COLO829 (cell line): ENCODE results near the gene CRADD.
"Not testable (repeated sequence)": the region's sequence is repeated elsewhere in the genome, so short reads cannot be mapped to it uniquely, and the experiment has no call there.

Experiments used
- DNase-seq: peaks from one replicate; pipeline ENCODE4 v3.0.0; 2012; ENCODE audit warnings: low spot score

CRADD gene

DNA sequence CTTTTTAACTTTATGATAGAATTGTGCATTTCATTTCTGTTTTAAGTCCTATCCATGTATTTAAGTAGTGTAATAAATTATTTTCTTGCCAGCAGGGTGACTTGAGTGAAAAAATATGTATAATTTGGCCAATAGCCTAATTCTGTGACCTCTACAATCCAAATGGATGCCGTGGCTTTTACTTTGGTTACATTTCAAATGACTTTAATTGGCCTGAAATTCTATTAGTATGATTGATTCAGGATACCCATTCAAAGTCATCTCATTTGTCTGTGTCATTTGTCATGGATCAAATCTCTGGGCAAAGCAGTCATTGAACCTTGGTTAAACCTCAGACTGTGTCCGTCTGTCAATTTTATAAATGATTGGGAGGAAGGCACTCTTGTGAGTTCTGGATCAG, 29.6 kb downstream of the CRADD start:
- DNase-seq = no peak

DNA sequence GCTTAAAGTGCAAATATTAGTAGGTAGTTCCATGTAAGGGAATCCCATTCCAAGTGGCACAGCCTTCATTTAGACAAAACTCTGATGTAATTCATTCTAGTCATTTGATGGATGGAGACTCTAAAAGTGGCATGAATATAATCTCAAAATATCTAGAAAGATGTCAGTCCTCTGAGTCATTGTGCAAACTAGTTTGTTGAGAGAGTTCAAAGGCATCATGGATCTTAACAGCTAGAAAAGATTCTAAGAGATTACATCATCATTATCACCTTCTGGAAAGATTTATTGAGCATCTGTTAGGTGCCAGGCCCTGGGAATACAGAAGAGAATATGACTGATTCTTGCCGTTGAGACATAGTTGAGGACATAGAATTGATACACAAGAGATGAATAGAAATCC, 30.7 kb downstream of the CRADD start:
- no peak for DNase-seq

DNA sequence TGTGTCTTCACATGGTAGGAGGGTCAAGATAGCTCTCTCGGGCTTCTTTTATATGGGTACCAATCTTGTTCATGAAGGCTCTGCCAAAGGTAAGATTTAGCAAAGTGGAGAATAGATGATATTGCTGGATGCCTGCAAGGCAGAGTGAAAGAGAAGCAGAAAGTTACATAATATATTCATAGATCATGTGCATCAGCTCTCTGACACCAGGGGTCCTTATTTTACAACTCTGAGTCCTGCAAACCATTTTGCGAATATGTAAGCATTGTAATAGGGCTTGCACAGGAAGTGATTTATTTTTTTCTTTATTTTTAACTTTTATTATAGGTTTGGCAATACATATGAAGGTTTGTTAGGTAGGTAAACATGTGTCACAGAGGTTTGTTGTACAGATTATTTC, 31.8 kb downstream of the CRADD start:
- no peak for DNase-seq

DNA sequence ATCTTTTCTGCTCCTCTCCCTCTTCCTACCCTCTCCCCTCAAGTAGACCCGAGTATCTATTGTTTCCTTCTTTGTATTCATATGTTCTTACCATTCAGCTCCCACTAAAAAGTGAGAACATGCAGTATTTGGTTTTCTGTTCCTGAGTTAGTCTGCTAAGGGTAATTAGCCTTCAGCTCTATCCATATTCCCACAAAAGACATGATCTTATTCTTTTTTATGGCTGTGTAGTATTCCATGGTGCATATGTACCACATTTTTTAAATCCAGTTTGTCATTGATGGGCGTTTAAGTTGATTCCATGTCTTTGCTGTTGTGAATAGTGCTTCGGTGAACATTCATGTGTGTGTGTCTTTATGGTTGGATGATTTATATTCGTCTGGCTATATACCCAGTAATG, 32.2 kb downstream of the CRADD start:
- no peak for DNase-seq

DNA sequence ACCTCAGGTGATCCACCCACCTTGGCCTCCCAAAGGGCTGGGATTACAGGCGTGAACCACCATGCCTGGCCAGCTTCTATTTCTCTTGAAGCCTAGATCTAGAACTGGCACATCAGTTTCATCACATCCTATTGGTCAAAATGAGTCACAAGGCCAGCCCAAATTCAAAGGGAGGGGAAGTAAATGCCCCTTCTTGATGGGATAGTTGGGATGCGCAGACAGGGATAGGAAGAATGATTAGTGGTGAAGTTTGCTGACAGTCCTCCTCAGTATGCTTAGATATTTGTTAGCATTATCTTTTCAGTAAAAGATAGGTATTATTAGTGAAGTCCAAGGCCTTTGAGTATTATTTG, 33.4 kb downstream of the CRADD start:
- DNase-seq = no peak

DNA sequence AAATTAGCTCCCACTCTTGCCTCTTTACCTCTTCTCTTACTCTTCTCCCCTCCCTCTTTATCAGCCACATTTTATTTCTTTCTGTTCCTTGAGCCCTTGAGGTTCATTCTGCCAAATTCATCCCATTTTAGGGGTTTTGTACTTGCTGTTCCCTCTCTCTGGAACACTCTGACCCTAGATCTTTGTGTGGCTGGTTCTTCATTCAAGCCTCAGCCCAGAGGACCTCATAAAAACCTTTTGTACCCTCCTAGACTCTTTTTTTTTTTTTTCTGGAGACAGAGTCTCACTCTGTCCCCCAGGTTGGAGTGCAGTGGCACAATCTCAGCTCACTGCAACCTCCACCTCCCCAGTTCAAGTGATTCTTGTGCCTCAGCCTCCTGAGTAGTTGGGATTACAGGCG, 34.3 kb downstream of the CRADD start:
- not testable (repeated sequence) for DNase-seq

DNA sequence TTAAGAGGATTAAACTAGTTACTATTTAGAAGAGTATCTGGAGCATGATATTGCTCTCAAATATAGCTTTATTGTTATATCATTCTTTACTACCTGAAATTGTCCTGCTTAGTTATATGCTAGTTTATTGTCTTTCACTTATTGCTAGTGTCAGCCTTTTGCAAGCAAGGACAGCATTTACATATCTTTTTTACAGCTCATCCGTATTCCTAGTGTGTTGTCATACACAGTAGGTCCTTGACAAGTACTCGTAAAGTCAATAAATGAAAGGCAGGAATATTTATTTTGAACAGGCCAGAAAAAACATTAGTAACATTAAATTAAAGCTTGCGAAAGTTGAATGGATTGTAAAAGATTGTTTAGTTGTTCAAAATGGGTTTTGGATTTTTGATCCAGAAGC, 35.0 kb downstream of the CRADD start:
- no peak for DNase-seq

DNA sequence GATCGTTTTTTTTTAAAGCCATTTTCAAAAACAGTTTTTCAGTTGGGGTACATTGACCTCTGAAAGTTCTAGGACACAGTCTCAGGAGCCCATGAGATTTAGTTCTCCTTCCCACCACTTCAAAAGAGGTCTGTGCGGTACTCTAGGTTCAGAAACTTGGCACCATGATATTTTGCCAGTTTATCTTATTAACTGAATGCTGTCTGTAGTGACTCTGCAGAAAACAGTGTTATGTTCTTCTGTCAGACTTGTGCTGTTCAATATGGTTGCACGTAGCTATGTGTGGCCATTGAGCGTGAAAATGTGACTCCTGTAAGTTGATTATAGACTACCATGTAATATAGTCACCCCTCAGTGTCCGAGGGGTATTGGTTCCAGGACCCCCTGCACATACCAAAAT, 35.9 kb downstream of the CRADD start:
- no peak for DNase-seq

DNA sequence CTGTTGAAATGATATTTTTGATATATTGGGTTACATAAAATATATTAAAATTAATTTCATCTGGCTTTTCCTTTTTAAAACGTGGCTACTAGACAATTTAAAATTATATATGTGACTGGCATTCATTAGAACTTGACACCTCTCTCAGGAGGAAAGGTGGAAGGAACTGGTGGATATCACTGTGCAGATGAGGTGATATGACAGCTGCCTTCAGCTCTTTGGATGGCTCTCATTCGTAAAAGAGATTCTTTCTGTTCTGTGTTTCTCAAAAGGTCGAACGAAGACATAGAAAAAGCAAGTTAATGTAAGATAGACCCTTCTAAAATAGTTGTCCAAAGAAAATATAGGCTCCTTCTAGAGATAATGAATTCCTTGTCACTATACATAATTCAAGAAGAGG, 36.6 kb downstream of the CRADD start:
- DNase-seq = no peak

DNA sequence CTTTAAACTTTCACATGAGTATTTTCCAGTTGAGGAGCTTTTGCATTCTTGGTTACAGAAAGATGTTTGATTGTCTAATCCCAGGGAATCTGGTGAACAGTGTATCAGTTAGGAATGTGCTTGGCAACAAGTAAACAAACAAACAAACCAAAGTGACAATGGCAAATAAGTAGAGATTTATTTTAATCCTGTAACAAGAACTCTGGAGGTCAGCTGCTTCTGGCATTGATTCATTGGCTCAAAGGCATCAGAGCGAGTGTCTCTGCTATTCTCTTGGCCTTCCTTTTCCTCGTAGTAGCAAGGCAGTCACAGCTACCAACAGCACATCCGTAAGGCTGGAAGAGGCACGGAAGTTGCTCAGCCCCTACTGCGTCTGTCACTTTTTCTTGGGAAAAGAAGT, 37.2 kb downstream of the CRADD start:
- no peak for DNase-seq

DNA sequence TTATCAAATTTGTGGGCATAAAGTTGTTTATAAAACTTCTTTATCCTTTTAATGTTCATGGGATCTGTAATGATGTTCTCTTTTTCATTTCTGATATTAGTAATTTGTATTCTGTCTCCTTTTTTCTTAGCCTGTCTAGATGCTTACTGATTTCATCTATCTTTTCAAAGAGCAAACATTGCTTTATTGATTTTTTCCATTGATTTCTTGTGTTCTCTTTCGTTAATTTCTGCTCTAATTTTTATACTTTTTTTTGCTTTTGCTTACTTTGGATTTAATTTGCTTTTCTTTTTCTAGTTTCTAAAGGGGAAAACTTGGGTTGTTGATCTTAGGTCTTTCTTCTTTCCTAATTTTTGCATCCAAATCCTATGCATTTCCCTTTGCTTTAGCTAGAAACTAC, 42.5 kb downstream of the CRADD start:
- no peak for DNase-seq

DNA sequence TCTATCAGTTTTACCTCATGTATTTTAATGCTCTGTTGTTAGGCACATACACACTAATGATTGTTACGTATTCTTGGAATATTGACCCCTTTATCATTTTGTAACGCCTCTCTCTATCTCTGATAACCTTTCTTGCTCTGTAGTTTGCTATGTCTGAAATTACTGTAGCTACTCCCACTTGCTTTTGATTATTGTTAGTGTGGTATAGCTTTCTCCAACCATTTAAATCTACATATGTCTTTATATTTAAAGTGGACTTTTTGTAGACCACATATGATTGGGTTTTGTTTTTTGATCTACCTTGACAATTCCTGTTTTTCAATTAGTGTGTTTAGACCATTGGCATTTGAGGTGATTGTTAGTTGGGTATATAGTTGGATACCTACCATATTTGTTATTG, 43.4 kb downstream of the CRADD start:
- no peak for DNase-seq

DNA sequence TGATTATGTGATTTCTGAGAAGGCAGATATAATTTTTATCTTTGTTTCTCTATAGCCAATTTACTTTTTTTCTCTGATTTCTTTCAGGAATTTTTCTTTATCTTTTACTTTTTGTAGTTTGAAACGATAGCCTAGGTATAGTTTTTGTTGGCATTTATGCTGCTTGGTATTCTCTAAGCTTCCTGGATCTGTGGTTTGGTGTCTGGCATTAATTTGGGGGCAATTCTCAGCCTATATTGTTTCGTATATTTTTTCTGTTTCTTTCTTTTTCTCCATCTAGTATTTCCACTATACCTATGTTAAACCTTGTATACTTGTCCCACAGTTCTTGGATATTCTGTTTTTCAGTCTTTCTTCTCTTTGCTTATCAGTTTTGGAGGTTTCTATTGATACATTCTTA, 45.0 kb downstream of the CRADD start:
- no peak for DNase-seq

DNA sequence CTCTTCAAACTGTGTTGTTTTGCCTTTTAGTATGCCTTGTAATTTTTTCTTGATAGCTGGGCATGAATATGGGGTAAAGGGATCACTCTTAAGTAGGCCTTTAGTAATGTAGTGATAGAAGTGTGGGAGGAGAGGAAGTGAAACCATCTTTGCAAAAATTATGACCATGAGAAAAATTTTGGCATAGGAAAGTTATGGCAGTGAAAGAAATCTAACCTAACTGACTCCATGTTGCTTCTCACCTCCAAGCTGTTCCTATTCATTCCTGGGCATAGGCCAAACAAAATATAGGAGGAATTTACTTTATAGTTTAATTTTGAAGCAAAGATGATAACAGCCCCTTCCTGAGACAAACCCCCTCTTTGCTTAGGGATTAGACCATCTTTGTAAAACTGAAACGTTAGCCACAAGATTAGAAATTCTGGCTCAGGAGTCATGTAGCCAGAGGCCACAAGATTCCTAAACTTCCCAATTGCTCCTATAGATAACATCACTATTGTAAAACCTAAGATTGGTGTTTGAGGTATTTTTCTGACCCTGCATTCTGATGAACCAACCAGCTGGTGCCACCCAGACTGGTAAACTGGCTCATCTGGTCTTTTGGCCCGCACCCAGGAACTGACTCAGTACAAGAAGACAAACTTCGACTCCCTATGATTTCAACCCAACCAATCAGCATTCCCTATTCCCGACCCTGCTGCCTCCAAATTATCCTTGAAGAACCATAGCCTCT, 45.8 kb downstream of the CRADD start:
- no peak for DNase-seq

DNA sequence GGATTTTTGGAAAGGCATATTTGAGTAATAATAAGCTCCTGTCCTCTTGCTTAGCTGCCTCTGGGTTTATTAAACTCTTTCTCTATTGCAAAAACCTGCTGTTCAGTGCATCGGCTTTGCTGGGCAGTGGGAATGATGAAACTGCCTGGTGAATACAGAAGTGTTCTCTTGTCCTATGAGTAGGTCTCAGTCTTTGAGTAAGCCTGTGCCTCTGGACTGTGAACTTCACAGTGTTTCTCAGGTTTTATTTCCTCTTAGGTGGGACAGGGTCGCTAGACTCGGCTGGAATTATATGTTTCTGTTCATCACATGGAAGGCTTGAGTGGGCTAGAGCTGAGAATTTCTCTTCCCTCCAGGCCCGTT, 46.4 kb downstream of the CRADD start:
- no peak for DNase-seq

DNA sequence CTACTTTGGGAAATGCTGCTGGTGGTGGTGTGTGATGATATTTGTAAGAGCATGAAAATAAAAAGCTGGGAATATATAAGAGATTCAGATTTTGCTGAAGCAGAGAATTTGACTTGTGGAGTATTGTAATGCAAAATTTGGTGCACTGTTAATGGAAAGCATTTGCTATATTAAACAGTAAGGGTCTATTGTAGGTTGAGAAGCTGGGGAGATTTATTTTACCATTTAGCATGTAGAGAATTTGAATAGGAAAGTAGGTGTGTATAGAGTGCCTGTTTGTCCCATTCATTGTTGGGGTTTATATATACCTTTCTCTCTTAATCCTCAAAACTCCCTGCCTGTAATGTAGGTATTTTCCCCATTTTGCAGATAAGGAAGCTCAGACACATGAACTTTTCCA, 48.4 kb downstream of the CRADD start:
- DNase-seq = no peak

DNA sequence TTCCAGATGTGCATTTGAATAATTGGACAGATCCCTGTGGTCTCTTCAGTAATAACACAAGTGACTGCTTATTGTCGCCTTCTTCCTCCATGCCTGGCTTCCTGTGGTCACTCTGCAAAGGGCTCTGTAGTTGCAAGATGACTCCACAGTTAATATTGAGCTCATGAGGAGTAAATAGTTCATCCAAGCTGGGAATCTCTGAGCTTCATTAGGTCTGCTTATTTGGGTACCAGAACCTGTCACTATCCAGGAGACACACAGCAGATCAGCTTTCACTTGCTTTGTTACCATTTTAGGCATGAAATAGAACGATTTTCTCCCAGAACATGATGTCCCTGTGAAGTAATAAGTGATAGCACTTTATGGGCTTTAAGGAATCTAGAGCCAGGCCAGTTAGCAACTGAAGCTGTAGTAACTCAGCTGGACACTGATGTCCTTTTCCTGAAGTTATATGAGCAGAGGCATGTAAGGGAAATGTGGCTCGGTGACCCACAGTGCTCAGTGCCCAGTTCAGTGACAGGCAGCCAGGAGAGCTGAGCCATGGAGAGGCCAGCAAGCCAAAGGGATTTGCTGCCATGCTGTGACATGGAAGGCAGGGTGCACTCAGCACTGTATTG, 50.1 kb downstream of the CRADD start:
- DNase-seq = no peak

DNA sequence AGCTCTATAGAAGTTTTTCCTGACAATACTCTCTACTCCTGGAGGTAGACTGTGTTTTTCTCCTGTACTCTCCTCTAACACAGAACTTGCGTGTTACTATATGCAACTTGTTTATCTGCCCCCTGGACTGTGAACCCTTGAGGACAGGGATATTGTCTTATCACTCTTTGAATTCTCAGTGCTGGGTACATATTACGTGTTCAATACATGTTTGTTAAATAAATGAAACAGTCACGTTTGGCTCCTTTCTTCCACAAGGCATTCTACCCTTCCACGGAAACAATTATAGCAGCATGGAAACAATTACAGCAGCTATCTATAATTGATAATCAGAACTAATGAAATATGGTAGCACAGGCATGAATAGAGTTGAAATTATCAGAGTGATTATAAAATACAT, 50.7 kb downstream of the CRADD start:
- no peak for DNase-seq

DNA sequence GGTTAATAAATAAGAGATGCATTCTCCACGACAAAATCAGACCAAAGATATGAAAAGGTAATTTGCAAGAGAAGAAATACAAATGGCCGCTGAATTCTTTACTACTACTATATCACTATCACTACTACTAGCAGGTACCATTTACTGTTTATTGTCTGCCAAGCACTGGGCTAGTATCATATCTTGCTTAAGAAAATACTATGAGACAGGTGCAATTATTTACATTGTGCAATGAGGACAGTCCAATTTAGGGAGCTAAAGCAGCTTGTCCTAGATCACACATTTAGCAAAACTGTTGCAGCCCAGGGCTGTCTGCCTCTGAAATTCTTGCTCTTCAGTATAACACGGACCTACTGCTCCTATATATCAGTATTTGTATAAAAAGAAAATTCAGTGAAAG, 52.8 kb downstream of the CRADD start:
- no peak for DNase-seq

DNA sequence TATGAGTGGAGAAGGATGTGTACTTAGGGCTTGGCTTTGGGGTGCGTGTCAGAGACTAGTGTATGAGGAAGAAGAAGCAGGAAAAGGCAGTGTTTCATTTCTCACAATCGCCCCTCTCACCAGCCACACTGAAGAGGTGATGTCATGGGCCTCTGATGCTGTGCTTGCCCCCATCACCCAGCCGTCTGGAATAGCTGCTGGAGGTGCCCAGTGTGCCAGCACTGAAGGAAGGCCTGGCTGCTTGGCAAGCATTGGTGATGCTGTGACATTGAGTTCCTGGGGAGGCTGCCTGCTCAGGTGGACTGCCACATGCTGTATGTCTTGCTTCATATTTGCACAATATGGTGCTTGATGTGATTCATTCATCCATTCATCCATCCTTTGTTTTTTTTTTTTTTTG, 56.2 kb downstream of the CRADD start:
- no peak for DNase-seq

DNA sequence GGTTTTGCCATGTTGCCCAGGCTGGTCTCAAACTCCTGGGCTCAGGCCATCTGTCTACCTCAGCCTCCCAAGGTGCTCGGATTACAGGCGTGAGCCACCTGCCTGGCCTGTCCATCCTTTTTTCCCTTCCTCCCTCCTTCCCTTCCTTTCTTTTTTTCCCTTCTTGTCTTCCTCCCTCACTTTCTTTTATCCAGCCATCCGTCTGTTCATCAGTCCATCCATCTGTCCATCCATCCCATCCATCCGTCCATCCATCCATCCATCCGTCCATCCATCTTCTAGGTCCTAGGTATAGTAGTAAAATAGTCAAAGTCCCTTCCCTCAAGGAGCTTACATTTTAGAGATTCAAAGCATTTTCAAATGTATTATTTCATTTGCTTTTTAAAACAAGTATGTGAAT, 56.8 kb downstream of the CRADD start:
- no peak for DNase-seq

DNA sequence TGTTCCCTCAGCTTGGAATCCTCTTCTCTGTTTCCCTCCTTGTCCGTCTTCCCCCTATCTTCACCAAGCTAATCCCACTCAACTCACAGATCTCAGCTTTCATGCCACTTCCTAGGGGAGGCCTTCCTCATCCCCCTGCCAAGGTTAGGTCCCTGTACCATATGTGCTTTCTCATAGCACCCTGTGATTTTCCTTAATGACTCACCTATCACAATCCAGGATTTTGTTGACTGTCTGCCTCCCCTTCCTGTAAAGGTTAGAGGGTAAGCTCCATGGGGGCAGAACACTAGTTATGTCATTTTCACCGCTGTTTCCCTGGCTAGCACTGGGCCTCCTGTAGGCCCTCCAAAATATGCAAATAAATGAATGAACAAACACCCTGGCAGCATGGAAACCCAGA, 57.6 kb downstream of the CRADD start:
- no peak for DNase-seq

DNA sequence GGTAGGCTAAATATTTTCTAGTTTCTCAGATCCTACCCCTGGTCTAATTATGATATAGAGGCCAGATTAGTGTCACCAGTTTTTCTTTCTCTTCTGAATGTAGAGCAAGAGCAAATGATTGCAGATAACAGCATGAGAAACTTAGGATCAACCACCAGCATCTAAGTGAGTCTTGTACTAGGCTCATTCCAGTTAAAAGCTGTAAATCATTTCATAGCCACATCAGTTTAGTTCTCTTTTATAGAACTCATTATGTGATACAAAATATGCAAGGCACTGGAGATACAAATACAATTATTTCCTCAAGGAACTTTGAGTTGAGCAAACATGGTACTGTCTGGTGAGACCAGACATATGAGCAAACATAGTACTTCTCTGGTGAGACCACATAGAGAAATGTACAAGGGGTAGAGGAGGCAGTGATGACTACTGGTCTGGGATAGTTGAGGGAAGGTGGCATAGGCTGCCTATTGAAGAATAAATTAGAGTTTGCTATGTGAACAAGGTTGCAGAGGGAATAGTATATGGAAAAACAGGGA, 59.5 kb downstream of the CRADD start:
- DNase-seq = no peak
